Occipital lobe (tissue), 2 donors: ENCODE results near the gene CCSAP. TPM values are rescaled to one million over a fixed set of nuclear protein-coding genes. Genes with fewer than 3 reads are reported as not detected.

Experiments
- small RNA-seq: library from RNA; depleted of rRNA; stranded (forward); fragments of <200 nt; gene quantifications from one replicate; pipeline ENCODE3, GENCODE V24; 2014
- total RNA-seq: library from RNA; depleted of rRNA; stranded (reverse); fragments of >200 nt; gene quantifications from one replicate; pipeline ENCODE4 v1.2.3, GENCODE V29; 2014

The CCSAP gene
- total RNA-seq, 1 donor from 2014 or later: 286 TPM

Small RNAs within 50 kb of the gene (small RNA-seq; reads per million reads assigned to genes)
- gene RNU6-180P: 0.12 reads per million

Other genes starting within 250 kb of the CCSAP start
- gene RAB4A, start 71.9 kb downstream of the CCSAP start, total RNA-seq: 46.5 TPM
- 1.7 TPM for gene ACTA1, start 91.0 kb upstream of the CCSAP start, total RNA-seq
- 63.9 TPM for gene NUP133, start 165.3 kb upstream of the CCSAP start, total RNA-seq
- 17.3 TPM for gene ABCB10, start 215.7 kb upstream of the CCSAP start, total RNA-seq